DLD1 (cell line): ENCODE data around the gene COQ9.

ENCODE experiments used
- in situ Hi-C: cut with HindIII; loops from 2 replicates; pipeline ENCODE4 v1.10.0; 2017; ENCODE audit warnings: low sequenced_read_pairs

The COQ9 gene

GRCh38 chr16:57509231-57509923 lies 62.1 kb downstream of the COQ9 start:
- in situ Hi-C loops = no loop called here

GRCh38 chr16:57510016-57510871 lies 63.0 kb downstream of the COQ9 start:
- in situ Hi-C loops = no loop called here
